Measurements from ENCODE around the gene RNF138.
A peak's percentile ranks its signal among the peaks of the same experiment; 100 is the strongest.

RNF138 gene, protein sequence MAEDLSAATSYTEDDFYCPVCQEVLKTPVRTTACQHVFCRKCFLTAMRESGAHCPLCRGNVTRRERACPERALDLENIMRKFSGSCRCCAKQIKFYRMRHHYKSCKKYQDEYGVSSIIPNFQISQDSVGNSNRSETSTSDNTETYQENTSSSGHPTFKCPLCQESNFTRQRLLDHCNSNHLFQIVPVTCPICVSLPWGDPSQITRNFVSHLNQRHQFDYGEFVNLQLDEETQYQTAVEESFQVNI

DNA sequence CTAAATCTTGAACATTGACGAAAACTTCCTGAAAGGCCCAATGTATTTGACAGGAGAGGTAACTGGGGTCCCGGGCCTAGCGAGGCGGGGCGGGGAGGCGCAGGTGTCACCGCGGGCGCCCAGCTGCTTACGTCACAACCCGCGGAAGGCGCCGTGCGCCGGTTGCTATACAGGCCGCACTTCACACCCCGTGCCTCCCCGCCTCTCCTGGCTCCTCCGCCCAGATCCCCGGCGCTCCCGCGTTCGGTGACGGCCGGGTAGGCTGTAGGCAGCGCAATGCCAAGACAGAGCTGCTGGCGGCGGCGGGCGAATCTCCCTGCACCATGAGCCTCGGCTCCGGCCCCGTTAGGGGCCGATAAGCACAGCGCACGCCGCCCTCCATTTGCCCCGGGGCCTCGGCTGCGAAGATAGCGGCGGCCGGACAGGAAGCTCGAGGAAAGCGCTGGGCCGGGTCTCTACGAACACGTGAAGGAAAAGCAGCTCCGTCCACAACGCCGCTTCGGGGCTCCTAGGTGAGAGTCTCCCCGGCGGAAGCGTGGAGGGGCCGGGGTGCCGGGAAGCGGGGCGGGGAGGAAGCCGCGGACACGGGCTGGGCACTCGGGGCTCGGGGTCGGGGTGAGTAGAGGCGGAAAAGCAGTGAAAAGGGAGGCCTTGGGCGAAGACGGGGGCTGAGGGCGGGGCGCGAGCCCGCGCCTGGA, at the start of gene RNF138:
RNF138 (plus strand) TSS at position 151 of the 698 bp plus-strand sequence. CDS start 903 bp downstream, outside the sequence.
- TF ChIP-seq, protein P1, sequence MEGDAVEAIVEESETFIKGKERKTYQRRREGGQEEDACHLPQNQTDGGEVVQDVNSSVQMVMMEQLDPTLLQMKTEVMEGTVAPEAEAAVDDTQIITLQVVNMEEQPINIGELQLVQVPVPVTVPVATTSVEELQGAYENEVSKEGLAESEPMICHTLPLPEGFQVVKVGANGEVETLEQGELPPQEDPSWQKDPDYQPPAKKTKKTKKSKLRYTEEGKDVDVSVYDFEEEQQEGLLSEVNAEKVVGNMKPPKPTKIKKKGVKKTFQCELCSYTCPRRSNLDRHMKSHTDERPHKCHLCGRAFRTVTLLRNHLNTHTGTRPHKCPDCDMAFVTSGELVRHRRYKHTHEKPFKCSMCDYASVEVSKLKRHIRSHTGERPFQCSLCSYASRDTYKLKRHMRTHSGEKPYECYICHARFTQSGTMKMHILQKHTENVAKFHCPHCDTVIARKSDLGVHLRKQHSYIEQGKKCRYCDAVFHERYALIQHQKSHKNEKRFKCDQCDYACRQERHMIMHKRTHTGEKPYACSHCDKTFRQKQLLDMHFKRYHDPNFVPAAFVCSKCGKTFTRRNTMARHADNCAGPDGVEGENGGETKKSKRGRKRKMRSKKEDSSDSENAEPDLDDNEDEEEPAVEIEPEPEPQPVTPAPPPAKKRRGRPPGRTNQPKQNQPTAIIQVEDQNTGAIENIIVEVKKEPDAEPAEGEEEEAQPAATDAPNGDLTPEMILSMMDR (IDR thresholded peaks at IDR 0.05; ENCODE audit: control insufficient read depth, extremely low read depth, insufficient read depth) = no peak
- no peak for DNase-seq (ENCODE audit: low read depth)
- peak within 1 kb of the TSS; percentile 83 for H3K4me3 ChIP-seq (ENCODE audit: low read depth, low read length)

DNA sequence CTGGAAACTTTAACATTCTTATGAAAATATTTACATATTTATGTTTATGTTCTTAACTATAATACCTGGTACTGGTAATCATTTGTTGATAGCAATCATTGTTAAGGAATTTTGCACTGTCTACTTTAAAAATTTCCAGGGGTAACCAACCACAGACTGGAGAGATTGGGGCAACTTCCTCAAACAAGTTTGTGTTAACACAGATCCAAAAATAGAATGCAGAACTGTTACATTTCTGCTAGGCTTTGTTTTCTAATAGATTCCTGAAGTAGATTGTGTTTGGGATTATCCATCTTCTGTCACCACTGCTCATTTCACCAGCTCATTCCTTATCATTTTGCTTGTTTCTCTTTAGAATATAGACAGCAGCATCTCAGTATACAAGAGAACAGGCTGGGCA, 49.3 kb upstream of the RNF138 start:
- no peak overlapping the region for H3K4me3 ChIP-seq (ENCODE audit: low read depth, low read length)
- DNase-seq (ENCODE audit: low read depth) = no peak
- TF ChIP-seq, protein P1 (IDR thresholded peaks at IDR 0.05; ENCODE audit: control insufficient read depth, extremely low read depth, insufficient read depth) = no peak

DNA sequence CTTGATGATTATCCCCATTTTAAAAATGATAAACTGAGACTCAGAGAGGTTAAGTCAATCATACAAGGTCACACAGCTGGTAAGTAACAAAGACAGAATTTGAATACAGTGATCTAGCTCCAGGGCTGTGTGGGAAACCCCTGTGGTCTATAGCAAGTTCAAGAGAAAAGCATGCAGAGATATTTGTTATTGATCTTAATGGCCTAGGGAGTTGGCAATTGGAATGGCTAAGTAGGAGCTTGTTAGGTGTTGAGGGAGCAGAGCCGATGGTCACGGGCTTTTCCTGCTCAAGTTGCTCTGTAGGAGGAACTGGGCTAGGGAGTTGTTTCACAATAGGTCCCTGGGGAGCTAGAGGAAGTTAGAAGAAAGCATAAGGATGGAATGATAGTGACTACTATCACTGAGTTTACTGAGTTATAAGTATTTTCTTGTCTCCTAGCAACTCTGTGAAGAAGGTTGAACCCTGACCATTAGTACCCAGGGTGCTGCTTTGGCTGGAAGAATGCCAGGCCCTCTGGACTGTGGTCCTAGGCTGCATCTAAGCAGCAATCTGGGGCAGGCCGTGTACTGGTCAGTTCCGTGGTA, 43.1 kb upstream of the RNF138 start:
- TF ChIP-seq, protein P1 (IDR thresholded peaks at IDR 0.05; ENCODE audit: control insufficient read depth, extremely low read depth, insufficient read depth) = no peak
- no peak overlapping the region for H3K4me3 ChIP-seq (ENCODE audit: low read depth, low read length)
- DNase-seq (ENCODE audit: low read depth) = no peak

DNA sequence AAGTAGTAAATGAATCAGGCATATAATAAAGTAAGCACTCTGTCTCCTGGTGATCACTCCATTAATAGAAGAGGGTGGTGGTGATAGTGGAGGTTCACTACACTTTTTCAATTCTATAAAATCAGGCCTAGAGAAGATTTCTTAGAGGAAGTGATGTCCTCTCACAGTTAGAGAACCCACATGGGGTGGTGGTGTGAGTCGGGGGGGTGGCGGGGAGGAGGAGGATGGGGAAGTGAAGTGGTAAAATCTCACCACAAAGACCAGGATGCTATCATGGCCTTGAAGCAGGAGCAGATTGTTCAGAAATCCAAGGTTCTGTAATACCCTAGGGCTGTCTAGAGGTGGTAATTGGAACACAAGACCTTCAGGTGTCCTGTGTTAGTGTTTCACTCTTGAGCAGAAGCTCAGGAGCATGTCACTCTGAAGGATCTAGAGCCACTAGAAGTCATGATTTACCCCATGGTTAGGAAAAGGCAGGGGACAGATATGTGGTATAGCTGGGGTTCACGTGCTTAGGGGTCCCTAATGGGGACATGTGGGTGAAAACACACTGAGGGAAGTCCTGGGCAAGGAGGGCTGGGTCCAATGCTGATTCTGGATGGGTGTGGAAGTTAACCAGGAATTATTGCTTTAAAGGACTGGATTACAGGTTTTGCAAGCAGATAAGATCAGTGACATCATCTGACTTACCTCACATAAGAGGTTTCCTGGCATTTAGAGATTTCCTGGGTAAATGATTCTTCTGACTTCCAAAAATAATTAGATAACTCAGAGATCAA, 42.1 kb upstream of the RNF138 start:
- peak; percentile 39 for DNase-seq (ENCODE audit: low read depth)

DNA sequence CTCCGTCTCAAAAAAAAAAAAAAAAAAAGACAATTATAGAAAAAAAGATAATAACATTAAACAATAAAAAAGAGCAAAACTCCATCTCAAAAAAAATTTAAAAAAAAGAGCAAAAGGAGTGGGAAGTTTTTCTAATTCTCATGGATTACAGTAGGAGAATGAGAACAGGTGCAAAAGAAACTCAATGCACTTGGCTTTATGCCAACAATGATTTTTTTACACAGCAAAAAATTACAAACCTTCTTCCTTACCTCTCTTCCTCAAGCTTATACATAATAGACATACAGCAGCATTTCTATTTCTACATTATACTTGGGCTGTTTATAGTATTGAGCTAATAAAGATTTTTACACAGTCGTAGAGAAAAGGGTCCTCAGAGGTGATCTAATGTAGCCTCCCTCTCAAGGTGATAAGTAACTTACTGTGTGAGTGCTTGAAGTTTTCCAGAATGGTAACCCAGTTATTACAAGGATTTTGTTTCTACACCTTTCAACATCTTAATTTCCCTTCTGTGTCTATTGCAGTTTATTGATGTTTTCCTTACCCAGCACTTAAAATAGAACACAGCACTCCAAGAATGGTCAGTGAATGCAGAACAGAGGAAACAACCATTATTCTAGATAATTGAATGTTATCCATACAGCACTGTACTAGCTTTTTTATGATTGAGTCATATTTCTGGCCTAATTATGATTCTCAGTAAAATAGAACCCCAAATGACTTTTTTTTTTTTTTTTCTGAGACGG, 34.9 kb upstream of the RNF138 start:
- H3K4me3 ChIP-seq (ENCODE audit: low read depth, low read length) = no peak overlapping the region
- TF ChIP-seq, protein P1 (IDR thresholded peaks at IDR 0.05; ENCODE audit: control insufficient read depth, extremely low read depth, insufficient read depth) = no peak
- no peak for DNase-seq (ENCODE audit: low read depth)

More for the DNA sequence above, 42.1 kb upstream of the RNF138 start:
- no peak overlapping the region for H3K4me3 ChIP-seq (ENCODE audit: low read depth, low read length)
- TF ChIP-seq, protein P1 (IDR thresholded peaks at IDR 0.05; ENCODE audit: control insufficient read depth, extremely low read depth, insufficient read depth) = no peak

DNA sequence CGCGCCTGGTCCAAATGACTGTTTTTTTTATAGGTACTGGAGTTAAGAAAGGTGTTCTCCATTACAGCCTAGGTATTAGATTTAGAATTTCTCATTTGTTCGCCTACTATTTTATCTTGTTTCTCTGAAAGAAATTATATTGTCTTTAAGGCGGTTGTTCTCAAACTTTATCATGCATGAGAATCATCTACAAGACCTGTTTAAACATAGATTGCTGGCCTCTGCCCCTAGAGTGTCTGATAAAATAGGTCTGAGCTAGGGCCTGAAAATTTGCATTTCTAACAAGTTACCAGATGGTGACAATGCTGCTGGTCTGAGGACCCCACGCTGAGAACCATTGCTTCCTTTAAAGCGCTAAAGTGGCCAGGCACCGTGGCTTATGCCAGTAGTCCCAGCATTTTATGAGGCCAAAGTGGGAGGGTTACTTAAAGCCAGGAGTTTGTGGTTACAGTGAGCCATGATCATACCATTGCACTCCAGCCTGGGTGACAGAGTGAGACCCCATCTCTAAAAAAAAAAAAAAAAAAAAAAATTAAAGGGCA, 34.0 kb upstream of the RNF138 start:
- no peak overlapping the region for H3K4me3 ChIP-seq (ENCODE audit: low read depth, low read length)
- TF ChIP-seq, protein P1 (IDR thresholded peaks at IDR 0.05; ENCODE audit: control insufficient read depth, extremely low read depth, insufficient read depth) = no peak
- DNase-seq (ENCODE audit: low read depth) = no peak

All from LNCaP clone FGC (cell line).